Right renal cortex interstitium (tissue), 3 donors: ENCODE results near the gene RBCK1. TPM values are rescaled to one million over a fixed set of nuclear protein-coding genes. Genes with fewer than 3 reads are reported as not detected.
"Not testable (repeated sequence)": the region's sequence is repeated elsewhere in the genome, so short reads cannot be mapped to it uniquely, and the experiment has no call there.

Experiments
- DNase-seq, 3 donors: peaks; one replicate each; pipeline ENCODE4 v3.0.0-alpha.2; 2013; ENCODE audit warnings: low read depth in 3 of 3, low spot score in 2 of 3
- polyA plus RNA-seq, 3 donors: library from polyadenylated mRNA; unstranded; fragments of 120-200 nt; gene quantifications; one replicate each; pipeline ENCODE4 v1.2.1, GENCODE V29; 2013; ENCODE audit not compliant: insufficient read length in 3 of 3

RBCK1 gene
- polyA plus RNA-seq, 3 donors: 68.3 to 74.2 (median 70.9) TPM

DNA sequence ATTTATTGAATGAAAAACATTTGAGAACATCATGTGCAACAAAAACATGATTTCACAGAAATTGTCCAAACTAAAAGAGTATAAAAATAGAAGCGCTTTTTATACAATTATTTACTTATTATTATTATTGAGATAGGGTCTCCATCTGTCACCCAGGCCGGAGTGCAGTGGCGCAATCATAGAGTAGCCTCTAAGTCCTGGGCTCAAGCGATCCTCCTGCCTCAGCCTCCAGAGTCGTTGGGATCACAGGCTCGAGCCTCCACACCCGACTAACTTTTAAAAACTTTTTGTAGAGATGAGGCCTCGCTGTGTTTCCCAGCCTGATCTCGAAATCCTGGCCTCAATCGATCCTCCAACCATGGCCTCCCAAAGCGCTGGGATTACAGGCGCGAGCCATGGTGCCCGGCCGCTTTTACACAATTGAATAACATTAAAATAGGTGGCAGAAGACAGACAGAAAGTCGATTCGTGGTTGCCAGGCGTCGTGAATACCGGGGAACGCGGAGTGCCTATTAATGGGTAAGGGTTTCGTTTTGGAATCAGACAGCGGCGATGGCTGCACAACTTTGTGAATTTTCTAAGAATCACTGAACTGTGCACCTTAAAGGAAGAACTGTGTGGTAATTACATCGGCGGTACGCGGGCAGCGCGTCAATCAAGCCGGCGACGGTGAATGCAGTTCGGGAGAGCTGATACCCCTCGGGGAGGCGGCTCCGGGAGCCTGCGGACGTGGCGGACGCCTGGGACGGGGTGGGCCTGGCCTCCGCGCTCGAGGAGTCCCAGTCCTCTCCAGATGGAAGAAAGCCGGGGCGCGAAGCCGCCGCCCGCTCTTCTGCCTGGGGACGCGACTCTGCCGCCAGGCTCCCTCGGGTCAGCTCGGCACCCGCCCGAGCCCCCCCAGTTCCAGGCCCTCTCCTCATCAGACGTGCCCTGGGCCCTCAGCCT is 53.4 kb downstream of the RBCK1 start:
- peak in 1 of 3 donors; percentile 14 for DNase-seq

DNA sequence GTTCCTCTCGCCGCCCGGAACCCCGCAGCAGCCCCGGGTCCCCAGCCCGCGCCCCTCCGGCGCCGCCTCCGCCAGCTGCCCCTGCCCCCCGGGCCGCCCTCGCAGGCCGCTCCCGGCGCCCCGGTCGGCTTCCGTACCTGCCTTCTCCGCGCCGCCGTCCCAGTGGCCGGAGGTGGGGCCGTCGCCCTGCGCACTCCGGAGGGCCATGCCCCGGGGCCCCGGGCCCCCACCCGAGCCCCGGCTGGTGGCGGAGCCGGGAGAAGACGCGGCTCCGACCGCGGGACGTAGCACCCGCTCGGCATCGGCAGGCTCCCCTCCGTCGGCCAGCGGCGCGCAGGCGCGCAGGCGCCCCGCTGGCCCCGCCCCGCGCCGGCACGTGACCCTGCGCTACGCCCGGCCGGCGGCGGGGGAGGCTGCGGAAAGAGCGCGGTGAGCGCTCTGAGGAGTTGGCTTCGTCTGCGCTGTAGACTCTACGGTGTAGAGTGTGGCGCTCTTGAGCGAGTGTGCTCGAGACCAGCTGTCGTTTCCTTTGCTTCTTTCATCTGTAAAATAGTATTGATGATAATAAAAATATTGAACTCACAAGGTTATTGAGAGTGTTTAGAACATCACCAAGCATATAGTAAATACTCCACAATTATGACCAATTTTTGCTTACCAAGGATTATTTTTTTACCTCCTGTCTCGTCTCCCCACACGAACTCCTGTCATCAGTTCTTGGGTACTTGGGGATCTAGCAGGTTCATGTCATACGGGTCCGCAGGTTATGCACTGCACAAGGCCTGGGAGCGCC is 54.3 kb downstream of the RBCK1 start, which contains the start of gene TBC1D20:
Gene TBC1D20, minus strand, starts transcription at position 335 of the 793 bp plus-strand sequence. Its CDS starts 128 bp downstream, at position 207.
- DNase-seq: peak; percentile 58 to 83 (median 73)

DNA sequence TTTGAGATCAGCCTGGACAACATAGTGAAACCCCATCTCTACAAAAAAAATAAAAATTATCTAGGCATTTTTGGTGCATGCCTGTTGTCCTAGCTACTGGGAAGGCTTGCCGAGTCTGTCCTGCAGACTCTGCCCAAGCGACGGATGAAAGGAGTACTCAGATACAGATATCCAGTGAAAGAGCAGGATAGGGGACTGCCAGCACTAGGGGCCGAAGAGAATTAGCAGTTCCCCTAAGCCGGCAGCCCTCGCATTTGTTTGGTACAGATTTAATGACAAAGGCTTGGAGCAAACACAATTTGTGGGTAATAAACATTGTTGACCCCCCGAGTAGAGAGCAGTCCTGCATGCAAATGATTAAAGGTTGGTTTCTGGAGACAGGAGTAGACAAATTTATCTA is 59.7 kb downstream of the RBCK1 start:
- DNase-seq: no peak

DNA sequence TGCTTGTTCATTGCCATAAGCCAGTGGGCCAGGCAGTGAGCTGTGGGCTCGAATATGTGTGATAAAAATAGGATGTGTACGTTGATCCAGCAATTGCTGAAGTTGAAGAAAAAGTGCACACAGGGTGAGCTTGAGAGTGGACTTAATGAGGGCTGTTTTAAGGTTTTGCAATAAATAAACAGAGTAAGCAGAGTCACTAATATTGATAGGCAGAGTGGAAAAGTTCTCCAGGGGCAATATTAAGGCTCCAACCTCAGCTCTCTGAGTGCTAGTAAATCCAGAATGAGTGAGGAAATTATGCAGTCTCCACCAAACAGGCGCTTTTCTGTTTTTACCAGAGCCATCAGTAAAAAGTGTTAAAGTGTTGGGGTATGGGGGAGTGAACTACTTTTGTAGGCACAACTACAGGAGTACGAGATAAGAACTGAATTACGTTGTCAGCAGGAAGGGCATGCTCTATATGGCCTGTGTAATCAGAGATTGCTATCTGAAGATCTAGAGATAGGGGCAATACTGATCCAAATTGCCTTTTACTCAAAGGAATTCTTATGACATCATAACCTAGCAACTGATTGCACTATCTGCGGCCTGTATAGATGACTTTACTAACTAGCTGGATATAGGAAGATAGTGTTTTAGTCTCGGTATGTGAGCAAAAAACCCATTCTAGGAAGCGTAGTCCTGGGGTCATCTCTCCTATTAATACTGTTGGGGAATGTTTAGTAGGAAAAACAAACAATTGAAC is 61.8 kb downstream of the RBCK1 start:
- no peak for DNase-seq

DNA sequence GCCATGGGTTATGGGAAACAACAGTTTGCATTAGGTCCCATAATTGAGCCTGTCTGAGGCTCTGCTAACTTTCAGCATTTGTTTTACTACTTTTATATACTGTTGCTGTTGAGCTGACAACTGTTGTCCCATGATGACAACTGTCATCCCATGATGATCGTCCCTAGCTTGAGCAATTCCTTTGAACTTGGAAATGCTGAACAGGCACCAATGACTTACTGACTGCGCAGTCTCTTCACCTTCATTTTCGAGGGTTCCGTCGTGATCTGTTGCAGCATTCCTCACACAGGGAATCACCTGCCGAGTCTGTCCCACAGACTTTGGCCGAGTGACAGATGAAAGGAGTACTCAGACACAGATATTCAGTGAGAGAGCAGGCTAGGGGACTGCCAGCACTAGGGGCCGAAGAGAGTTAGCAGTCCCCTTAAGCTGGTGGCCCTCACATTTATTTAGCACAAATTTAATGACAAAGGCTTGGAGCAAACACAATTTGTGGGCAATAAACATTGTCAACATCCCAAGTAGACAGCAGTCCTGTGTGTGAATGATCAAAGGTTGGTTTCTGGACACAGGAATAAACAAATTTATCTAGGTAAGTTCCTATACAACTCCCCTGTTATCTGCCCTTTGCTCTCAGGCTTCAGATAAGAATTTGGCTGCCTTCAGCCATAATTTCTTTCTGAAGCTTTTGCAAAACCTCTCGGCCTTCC is 64.2 kb downstream of the RBCK1 start:
- no peak for DNase-seq

DNA sequence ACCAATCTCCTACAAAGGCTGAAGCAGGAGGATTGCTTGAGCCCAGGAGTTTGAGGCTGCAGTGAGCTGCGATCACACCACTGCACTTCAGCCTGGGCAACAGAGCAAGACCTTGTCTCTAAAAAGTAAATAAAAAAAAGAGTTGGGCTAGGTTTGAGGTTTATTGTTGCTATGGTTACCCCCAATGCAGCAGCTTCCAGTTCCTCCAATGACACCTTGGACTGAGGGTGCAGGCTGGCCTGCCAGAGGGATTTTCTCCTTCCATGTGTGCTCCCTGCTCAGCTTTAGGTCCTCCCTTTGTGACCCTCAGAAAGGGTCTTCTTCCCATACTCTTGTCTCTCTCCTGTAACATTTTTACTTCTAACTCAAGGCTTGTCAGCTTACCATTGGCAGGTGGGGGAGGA is 64.8 kb downstream of the RBCK1 start:
- no peak for DNase-seq

DNA sequence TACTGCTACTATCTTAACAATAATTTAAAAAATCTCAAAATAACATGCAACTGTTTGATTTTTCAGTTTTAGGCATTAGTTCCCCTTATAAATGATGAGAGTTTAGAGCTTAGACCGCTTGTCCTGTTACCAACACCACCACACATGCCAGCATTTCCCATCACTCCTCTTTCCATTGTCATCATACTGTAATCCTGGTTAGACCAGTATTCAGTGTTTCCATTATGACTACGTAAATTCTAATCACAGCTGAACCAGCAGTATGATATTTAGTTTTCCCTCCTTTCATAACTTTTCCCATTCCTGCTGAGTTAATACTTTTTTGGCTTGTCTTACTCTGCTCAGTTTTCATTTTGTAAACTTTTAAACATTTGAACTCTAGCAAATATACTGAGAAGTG is 66.5 kb downstream of the RBCK1 start:
- no peak for DNase-seq

DNA sequence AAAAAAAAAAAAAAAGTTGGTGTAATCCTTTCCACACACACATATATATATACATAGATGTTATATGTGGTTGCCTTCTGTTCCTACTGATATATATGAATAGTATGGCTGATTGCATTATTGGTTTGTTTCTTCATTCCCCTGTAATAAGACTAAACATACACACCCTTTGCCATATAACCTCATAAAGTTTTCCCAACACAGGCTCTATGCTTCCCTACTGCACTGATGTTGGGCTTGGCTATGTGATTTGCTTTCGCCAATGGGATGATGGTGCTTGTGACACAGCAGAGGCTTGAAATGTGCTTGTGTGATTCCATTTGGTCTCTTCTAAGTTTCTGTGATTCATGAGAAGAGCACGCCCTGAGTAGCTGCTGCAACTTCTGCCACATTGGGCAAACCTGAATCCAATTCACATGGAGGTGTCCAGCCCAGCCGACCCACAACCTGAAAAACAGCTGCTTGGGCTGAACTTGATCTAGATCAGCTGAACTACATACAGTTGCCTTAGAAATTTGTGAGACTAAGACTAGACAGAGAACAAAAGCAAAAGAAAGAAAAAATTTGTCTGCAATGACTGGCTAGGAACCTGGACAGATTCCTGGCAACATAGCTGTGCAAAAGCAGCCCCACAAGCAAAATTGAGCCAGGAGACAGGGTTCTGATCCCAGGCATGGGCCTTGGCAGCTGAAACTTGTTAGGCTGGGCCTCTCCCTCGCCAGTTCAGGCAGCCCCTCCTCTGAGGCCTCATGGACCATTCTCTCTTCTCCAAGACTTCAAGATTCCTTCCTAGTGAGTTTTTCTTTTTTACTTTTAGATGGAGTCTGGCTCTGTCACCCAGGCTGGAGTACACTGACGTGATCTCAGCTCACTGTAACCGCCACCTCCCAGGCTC is 67.6 kb downstream of the RBCK1 start:
- DNase-seq: no peak

DNA sequence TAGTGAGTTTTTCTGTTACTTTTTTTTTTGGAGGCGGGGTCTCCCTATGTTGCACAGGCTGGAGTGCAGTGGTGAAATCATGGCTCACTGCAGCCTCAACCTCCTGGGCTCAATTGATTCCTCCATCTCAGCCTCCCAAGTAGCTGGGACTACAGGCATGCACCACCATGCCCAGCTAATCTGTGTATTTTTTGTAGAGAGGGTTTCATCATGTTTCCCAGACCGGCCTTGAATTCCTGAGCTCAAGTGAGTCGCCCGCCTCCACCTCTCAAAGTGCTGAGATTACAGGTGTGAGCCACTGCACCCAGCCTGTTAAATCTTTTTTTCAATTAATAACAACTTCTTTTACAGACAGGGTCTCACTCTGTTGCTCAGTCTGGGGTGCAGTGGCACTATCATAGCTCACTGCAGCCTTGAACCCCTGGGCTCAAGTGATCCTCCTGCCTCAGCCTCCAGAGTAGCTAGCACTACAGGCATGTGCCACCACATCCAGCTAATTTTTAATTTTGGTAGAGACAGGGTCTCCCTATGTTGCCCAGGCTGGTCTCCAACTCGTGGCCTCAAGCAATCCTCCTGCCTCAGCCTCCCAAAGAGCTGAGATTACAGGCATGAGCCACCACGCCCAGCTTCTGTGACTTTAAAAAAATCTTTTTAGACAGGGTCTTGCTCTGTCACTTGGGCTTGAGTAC is 68.6 kb downstream of the RBCK1 start:
- DNase-seq: not testable (repeated sequence)

DNA sequence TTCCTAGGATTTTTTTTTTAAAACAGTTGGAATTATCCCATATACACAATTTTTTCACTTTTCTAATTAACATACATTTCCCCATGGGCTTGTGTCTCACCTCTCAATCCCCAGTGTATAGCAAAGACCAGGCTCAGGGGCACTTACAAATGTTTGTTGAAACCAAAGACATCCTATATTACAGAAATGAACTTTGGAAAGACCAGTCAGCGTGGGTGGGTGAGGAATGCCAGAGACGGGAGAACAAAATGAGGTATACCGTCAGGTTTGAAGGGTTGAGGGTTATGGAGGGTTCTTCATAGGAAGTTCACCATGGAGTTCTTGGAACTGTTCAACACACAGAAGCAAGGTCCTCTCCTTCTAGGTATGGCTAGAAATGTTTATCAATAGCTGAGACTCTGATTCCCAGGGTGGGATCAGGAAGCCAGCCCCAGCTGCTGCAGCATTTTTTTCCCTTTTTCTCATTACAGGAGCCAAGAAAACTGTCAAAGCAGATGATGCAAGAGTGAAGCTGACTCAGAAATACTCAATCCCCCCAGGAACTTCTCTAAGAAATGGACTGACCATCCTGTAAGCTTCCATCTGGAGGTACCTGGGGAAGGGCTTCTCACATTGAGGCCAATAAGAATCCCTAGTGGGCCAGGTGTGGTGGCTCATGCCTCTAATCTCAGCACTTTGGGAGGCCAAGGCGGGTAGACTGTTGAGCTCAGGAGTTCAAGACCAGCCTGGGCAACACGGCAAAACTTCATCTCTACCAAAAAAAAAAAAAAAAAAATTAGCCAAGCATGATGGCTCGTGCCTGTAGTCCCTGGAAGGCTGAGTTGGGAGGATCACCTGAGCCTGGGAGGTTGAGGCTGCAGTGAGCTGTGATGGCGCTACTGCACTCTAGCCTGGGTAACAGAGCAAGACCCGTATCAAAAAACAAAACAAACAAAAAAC is 70.2 kb downstream of the RBCK1 start:
- DNase-seq: no peak

DNA sequence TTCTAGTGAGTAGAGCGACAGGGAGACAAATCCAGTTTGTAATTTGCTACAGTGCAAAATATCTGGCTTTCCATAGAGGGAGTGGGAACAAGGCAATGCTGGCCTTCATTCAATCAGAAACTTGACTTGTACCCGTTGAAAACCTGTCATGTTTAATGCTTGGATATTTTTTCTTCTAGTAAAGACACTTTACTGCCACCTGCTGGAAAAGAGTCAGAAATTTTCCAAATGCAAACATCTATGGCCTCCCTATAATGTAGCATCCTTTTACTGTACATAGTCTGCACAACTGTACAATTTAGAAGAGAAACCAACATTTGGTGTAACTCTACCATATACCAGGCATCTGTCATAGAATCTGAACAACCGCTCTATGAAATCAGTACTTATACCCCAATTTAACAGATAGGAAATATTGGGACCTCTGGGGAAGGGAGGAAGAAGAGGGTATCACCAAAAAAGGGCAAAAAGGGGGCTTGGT is 70.9 kb downstream of the RBCK1 start:
- peak; percentile 38 to 56 (median 51) for DNase-seq

DNA sequence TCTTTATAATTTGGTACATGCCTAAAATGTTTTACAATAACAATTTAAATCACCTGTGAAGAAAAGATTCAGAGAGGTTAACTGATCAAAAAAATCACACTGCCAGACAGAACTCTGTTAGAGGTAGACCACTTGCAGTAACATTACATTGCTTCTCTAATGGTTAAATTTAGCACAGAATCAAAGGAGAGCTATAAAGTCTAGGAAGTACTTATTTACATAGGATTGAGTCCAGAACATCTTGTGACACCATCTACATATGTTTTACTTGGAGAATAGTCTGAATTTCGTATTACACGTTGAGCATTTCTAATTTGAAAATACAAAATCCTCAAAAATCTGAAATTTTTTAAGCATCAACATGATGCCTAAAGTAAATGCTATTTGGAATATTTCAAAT is 71.4 kb downstream of the RBCK1 start:
- no peak for DNase-seq

DNA sequence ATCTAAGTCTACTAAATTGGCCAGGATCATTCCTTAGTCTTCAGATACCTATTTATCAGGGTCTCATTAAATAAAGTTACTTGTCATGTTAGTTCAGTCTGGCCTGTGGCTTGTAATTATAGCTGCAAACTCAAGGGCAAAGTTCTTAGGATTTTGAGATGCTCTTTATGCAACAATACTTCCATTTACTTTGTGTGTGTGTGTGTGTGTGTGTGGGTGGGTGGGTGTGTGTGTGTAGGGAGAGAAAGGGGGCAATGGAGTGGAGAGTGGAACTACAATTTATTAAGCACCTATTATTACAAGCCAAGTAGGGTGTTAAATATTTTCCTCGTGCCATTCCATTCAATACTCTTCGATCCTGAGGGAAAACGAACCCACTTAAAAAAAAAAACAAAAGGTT is 71.9 kb downstream of the RBCK1 start:
- DNase-seq: no peak

DNA sequence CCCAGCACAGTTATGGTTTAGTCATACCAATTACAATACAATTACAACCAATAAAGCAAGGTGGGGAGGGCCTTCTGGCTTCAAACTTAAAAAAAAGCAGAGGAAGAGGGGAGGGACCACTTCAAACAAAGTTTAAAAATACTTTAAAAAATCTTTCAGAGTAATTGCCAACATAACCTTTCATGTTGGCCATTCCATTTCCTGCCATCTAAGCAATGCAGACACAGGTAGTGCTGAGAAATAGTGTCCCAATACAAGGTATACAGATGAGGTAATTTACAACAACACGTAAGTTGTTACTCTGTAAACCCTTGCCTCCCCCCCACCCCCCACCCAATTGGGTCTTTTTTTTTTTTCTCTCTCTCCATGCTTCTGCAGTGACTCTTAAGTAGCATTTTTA is 73.1 kb downstream of the RBCK1 start:
- no peak for DNase-seq
